HCT116 (cell line): ENCODE measurements around the gene NCBP3. TPM values are rescaled to one million over a fixed set of nuclear protein-coding genes. Genes with fewer than 3 reads are reported as not detected.
"Not testable (repeated sequence)": the region's sequence is repeated elsewhere in the genome, so short reads cannot be mapped to it uniquely, and the experiment has no call there.

Experiments used
- ATAC-seq: fragments of 200-7000 bp; cut with Tn5 transposase; 2 replicates; pipeline ENCODE4 v1.9.1; 2020; ENCODE audit warnings: mild to moderate bottlenecking, moderate library complexity
- BruUV-seq: library from RNA; stranded (reverse); fragments of 400-500 nt; replicated peaks from 2 replicates; lab custom pipeline; 2021; lab: Mats Ljungman, UMichigan
- CTCF ChIA-PET: fragments of 300-600 bp; sonication (Branson Sonifier 250); formaldehyde crosslinking; loops from one replicate; lab custom pipeline; 2021; ENCODE audit warnings: antibody characterized with exemption; lab: Charles Lee
- POLR2A ChIA-PET: fragments of 300-600, 350-600 bp; sonication (Branson Sonifier 250); formaldehyde crosslinking; loops from one replicate; lab custom pipeline; 2021; ENCODE audit warnings: antibody characterized with exemption; lab: Charles Lee
- RAD21 ChIA-PET, 2 experiments: fragments of 300-600 bp; sonication (Branson Sonifier 250); formaldehyde crosslinking; loops; one replicate each; lab custom pipeline; 2023; ENCODE audit warnings: low total read pairs in 2 of 2; ENCODE audit not compliant: uncharacterized antibody in 2 of 2, unreplicated experiment in 2 of 2, low non-redundant PET in 1 of 2; lab: Charles Lee
- DNase-seq: peaks from one replicate; pipeline ENCODE4 v3.0.0-alpha.2; 2010; ENCODE audit warnings: low read depth, low spot score
- H2AFZ ChIP-seq: fragments of 200-600 bp; shearing (Covaris generic), sonication (generic); 2 replicates; pipeline ENCODE4 v1.6.1; 2017; ENCODE audit warnings: low read depth, mixed run types, mixed read lengths, antibody characterized with exemption, low read length; ENCODE audit not compliant: poor library complexity, severe bottlenecking
- H3K27ac ChIP-seq: 2 replicates; pipeline ENCODE4 v1.5.1; 2012; ENCODE audit warnings: low read depth, low read length
- H3K27me3 ChIP-seq: fragments of 200-600 bp; sonication (generic); 2 replicates; pipeline ENCODE4 v1.6.1; 2016; ENCODE audit warnings: mixed run types, low read length, mixed read lengths; ENCODE audit not compliant: insufficient read depth
- H3K36me3 ChIP-seq, 2 experiments: fragments of 200-500 bp in 1 of 2; fragments of 200-600 bp in 1 of 2; sonication (Bioruptor generic) in 1 of 2; sonication (generic) in 1 of 2; 2 replicates each; pipeline versions ENCODE4 v1.5.1 to v1.6.1; 2014 to 2016; ENCODE audit warnings: low read length in 2 of 2, inconsistent platforms in 1 of 2, mixed read lengths in 1 of 2, mixed run types in 1 of 2; ENCODE audit not compliant: insufficient read depth in 2 of 2, control insufficient read depth in 1 of 2
- H3K4me1 ChIP-seq, 2 experiments: fragments of 200-600 bp in 1 of 2; sonication (generic) in 1 of 2; 2 replicates each; pipeline versions ENCODE4 v1.5.1 to v1.6.1; 2012 to 2017; ENCODE audit warnings: low read length in 2 of 2, inconsistent platforms in 1 of 2, mild to moderate bottlenecking in 1 of 2, mixed read lengths in 1 of 2, mixed run types in 1 of 2, moderate library complexity in 1 of 2; ENCODE audit not compliant: insufficient read depth in 2 of 2, control insufficient read depth in 1 of 2
- H3K4me2 ChIP-seq: fragments of 200-600 bp; sonication (generic); 2 replicates; pipeline ENCODE4 v1.6.1; 2017; ENCODE audit warnings: mixed run types, low read length, mixed read lengths
- H3K4me3 ChIP-seq, 2 experiments: fragments of 200-600 bp in 1 of 2; sonication (generic) in 1 of 2; replicated peaks in 1 of 2; 2 replicates each; pipeline ENCODE4 v1.5.1; 2011 to 2016; ENCODE audit warnings: low read length in 2 of 2, control low read depth in 1 of 2, low read depth in 1 of 2, mild to moderate bottlenecking in 1 of 2, mixed read lengths in 1 of 2, mixed run types in 1 of 2
- H3K79me2 ChIP-seq: fragments of 200-600 bp; sonication (generic); 2 replicates; pipeline ENCODE4 v1.6.1; 2017; ENCODE audit warnings: mild to moderate bottlenecking, mixed run types, low read length, moderate library complexity, mixed read lengths; ENCODE audit not compliant: insufficient read depth
- H3K9ac ChIP-seq: fragments of 200-600 bp; sonication (generic); 2 replicates; pipeline ENCODE4 v1.6.1; 2016; ENCODE audit warnings: low read length, mixed read lengths
- H3K9me2 ChIP-seq: fragments of 200-600 bp; sonication (generic), shearing (Covaris generic); 2 replicates; pipeline ENCODE4 v1.6.1; 2017; ENCODE audit warnings: mixed run types, mild to moderate bottlenecking, moderate library complexity; ENCODE audit not compliant: insufficient read depth
- H3K9me3 ChIP-seq, 2 experiments: fragments of 200-500 bp in 1 of 2; fragments of 200-600 bp in 1 of 2; sonication (Bioruptor generic) in 1 of 2; sonication (generic) in 1 of 2; 2 replicates each; pipeline ENCODE4 v1.6.1; 2014 to 2017; ENCODE audit warnings: low read length in 2 of 2, mixed read lengths in 2 of 2, inconsistent platforms in 1 of 2, low read depth in 1 of 2, mild to moderate bottlenecking in 1 of 2, mixed run types in 1 of 2, moderate library complexity in 1 of 2; ENCODE audit not compliant: control insufficient read depth in 1 of 2, insufficient read depth in 1 of 2
- H4K20me1 ChIP-seq: fragments of 200-600 bp; sonication (generic), shearing (Covaris generic); 2 replicates; pipeline ENCODE4 v1.6.1; 2017; ENCODE audit warnings: mixed run types, mild to moderate bottlenecking, moderate library complexity; ENCODE audit not compliant: insufficient read depth
- ATF3 ChIP-seq: IDR thresholded peaks from 2 replicates; pipeline ENCODE4 v1.6.1; 2012
- CBX3 ChIP-seq: IDR thresholded peaks from 2 replicates; pipeline ENCODE4 v1.6.1; 2012; ENCODE audit warnings: low read depth
- CEBPB ChIP-seq: IDR thresholded peaks from 2 replicates; pipeline ENCODE4 v1.6.1; 2012; ENCODE audit warnings: low read depth
- EGR1 ChIP-seq: IDR thresholded peaks from 2 replicates; pipeline ENCODE4 v1.6.1; 2012; ENCODE audit warnings: low read depth
- EZH2phosphoT487 ChIP-seq: fragments of 200-600 bp; IDR thresholded peaks from 2 replicates; pipeline ENCODE4 v1.6.1; 2018; ENCODE audit warnings: antibody characterized with exemption, borderline replicate concordance
- FOSL1 ChIP-seq: IDR thresholded peaks from 2 replicates; pipeline ENCODE4 v1.6.1; 2012; ENCODE audit warnings: low read depth
- MAX ChIP-seq: IDR thresholded peaks from 2 replicates; pipeline ENCODE4 v1.6.1; 2012
- SP1 ChIP-seq: IDR thresholded peaks from 2 replicates; pipeline ENCODE4 v1.6.1; 2012; ENCODE audit warnings: low read depth
- SRF ChIP-seq: IDR thresholded peaks from 2 replicates; pipeline ENCODE4 v1.6.1; 2012; ENCODE audit warnings: low read depth
- TCF7L2 ChIP-seq: IDR thresholded peaks from 2 replicates; pipeline ENCODE4 v1.7.0; 2011; ENCODE audit warnings: borderline replicate concordance, inconsistent platforms; ENCODE audit not compliant: insufficient read depth, insufficient read length; ENCODE audit errors: extremely low read depth
- YY1 ChIP-seq: IDR thresholded peaks from 2 replicates; pipeline ENCODE4 v1.6.1; 2011; ENCODE audit warnings: low read length, low read depth, moderate library complexity, mild to moderate bottlenecking; ENCODE audit not compliant: insufficient replicate concordance; ENCODE audit errors: extremely low read depth
- ZNF274 ChIP-seq: fragments of 200-500 bp; sonication (Bioruptor generic); IDR thresholded peaks from 2 replicates; pipeline ENCODE4 v1.6.1; 2014; ENCODE audit warnings: mild to moderate bottlenecking, low read depth, low read length, inconsistent platforms
- intact Hi-C: fragments of 100-400 bp; cut with micrococcal nuclease; formaldehyde crosslinking; loops from 2 replicates; pipeline ENCODE4 v1.10.0; 2022
- total RNA-seq: library from RNA; stranded (reverse); gene quantifications from one replicate; pipeline ENCODE4 v1.2.1, GENCODE V29; 2021; ENCODE audit not compliant: unreplicated experiment

The NCBP3 gene
- total RNA-seq, 1 experiment from 2014 or later: 46.5 TPM

GRCh38 chr17:3857261-3858105 lies 11.4 kb upstream of the NCBP3 start:
- DNase-seq (no peak), ATAC-seq (no peak)
- TF ChIP-seq CEBPB (no peak), ZNF274 (no peak), EZH2phosphoT487 (no peak), ATF3 (no peak), SP1 (no peak), MAX (no peak), FOSL1 (no peak), CBX3 (no peak), SRF (no peak), TCF7L2 (no peak), YY1 (no peak), EGR1 (no peak)
- H3K27ac ChIP-seq: no peak overlapping the region
- ChIA-PET CTCF (interaction anchor here (2.0 kb wide), 1 partner anchor 11 kb away, joined by 8 read pairs; the partner anchor contains the start of gene NCBP3), RAD21 (no interaction called here), POLR2A (no interaction called here)
- no peaks in the 10 kb centered on the region for H3K79me2 ChIP-seq
- no peaks in the 10 kb centered on the region for H3K9me2 ChIP-seq
- H3K9ac ChIP-seq: no peak overlapping the region
- no peaks in the 10 kb centered on the region for H3K27me3 ChIP-seq
- no peaks in the 10 kb centered on the region for H3K4me1 ChIP-seq
- H3K4me3 ChIP-seq: no peak overlapping the region
- BruUV-seq: no TSS peak
- H3K9me3 ChIP-seq: no peaks in the 10 kb centered on the region
- intact Hi-C loops: no loop called here
- no peaks in the 10 kb centered on the region for H4K20me1 ChIP-seq
- no peak overlapping the region for H2AFZ ChIP-seq
- H3K4me2 ChIP-seq: no peak overlapping the region
- H3K36me3 ChIP-seq: peaks cover 0 to 8% of the 10 kb centered on the region in 2 experiments; a peak in 1 of 4 replicates

- H3K9me3 ChIP-seq, POLR2A ChIA-PET, H3K79me2 ChIP-seq, H2AFZ ChIP-seq, H3K36me3 ChIP-seq, H3K9ac ChIP-seq, H3K4me2 ChIP-seq, intact Hi-C loops, H3K27ac ChIP-seq, H3K4me1 ChIP-seq, DNase-seq, BruUV-seq, CTCF ChIA-PET, H3K9me2 ChIP-seq, ATAC-seq, H3K4me3 ChIP-seq, H3K27me3 ChIP-seq, H4K20me1 ChIP-seq, RAD21 ChIA-PET: not testable (repeated sequence)
Observed at GRCh38 chr17:3854204-3854603, 8.2 kb upstream of the NCBP3 start.
